ENCODE data around the gene THBS1. TPM values are rescaled to one million over a fixed set of nuclear protein-coding genes. Genes with fewer than 3 reads are reported as not detected.
A peak's percentile ranks its signal among the peaks of the same experiment; 100 is the strongest.

The THBS1 gene
- polyA plus RNA-seq, 6 donors from 2014 or later, result 0.31 to 2.3 (median 0.88) TPM; not detected in 1

DNA sequence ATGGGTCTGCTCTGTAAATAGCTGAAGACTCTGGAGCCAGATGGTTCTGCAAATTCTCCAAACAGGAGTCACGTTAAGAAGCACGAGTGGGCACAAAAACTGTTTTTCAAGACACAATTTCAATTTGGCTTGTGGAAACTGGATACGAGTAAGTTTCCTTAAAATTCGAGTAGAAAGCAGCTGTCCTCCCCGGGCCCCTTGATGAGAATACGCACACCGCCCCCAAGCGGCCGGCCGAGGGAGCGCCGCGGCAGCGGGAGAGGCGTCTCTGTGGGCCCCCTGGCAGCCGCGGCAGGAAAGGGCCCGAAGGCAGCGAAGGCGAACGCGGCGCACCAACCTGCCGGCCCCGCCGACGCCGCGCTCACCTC lies 778 bp upstream of the THBS1 start:
- H3K36me3 Mint-ChIP-seq, result no peaks in the 10 kb centered on the region
- H3K27me3 Mint-ChIP-seq, result peaks cover 54 to 77% (median 63%) of the 10 kb centered on the region in 3 donors
- ATAC-seq (ENCODE audit: low read depth in 2 of 2), result peak in 1 of 2 donors; percentile 21
- peak overlapping the region in 6 of 8 donors; percentile 1 to 74 (median 52) for H3K4me3 Mint-ChIP-seq
- DNase-seq, result peak; percentile 19
- H3K27ac Mint-ChIP-seq, result no peak overlapping the region
- H3K9me3 Mint-ChIP-seq, result no peaks in the 10 kb centered on the region
- H3K4me1 Mint-ChIP-seq, result peaks cover 11 to 15% (median 15%) of the 10 kb centered on the region in 3 donors

DNA sequence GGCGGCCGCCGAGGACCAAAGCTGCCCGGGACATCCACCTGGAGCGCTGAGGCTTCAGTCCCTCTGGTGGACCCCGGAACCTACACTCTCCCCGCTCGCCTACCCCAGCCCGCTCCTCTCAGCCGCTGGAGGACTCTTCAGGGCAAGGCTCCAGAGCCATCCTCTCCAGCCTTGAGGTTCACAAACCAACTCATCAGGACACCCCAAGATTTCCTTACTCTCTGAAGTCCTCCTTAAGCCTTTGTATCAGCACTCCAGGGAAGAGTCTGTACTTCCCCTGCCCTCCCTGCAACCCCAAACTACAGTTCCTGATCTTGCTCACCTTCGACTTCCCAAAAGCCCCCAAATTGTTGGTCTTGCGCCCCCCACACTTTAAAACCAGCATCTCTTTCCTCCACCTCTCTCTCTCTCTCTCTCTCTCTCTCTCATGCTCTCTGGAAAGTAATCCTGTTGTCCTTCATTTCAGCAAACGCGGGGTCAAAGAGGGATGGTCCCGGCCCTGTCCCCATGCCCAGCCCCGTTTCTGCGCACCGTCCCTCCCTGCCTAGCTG lies 438 bp downstream of the THBS1 start:
- no peak for ATAC-seq (ENCODE audit: low read depth in 2 of 2)
- H3K27ac Mint-ChIP-seq, result no peak overlapping the region
- H3K4me1 Mint-ChIP-seq, result peaks cover 11 to 15% (median 15%) of the 10 kb centered on the region in 3 donors
- H3K27me3 Mint-ChIP-seq, result peaks cover 46 to 65% (median 63%) of the 10 kb centered on the region in 3 donors
- no peak for DNase-seq
- H3K4me3 Mint-ChIP-seq, result peak overlapping the region in 4 of 8 donors; percentile 21 to 73 (median 50)
- H3K9me3 Mint-ChIP-seq, result no peaks in the 10 kb centered on the region
- no peaks in the 10 kb centered on the region for H3K36me3 Mint-ChIP-seq

DNA sequence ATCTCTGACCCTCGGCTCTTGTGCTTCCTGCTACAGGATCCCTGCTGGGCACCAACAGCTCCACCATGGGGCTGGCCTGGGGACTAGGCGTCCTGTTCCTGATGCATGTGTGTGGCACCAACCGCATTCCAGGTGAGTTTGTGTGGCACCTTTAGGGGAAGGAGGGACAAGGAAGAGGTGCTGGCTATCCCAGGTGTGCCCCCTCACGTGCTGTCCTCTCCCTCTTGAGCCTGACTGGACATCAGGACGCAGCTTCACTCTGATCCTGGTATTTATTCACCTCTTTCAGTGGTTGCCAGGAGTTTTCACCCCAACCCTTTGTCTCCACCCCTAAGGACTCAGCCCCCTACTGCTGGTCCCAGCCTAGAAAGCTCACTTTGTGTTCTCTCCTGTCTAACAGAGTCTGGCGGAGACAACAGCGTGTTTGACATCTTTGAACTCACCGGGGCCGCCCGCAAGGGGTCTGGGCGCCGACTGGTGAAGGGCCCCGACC lies 960 bp downstream of the THBS1 start:
- no peak overlapping the region for H3K27ac Mint-ChIP-seq

DNA sequence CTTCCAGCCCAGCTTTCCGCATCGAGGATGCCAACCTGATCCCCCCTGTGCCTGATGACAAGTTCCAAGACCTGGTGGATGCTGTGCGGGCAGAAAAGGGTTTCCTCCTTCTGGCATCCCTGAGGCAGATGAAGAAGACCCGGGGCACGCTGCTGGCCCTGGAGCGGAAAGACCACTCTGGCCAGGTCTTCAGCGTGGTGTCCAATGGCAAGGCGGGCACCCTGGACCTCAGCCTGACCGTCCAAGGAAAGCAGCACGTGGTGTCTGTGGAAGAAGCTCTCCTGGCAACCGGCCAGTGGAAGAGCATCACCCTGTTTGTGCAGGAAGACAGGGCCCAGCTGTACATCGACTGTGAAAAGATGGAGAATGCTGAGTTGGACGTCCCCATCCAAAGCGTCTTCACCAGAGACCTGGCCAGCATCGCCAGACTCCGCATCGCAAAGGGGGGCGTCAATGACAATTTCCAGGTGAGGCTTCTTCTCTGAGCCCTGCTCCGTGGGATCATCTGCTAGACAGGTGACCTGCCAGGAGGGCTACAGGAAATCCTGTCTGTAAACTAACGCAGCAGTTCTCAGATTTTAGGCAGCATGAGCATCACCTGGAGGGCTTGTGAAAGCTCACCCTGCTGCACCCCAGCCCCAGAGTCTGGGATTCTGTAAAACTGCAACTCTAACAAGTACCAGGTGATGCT lies 1.6 kb downstream of the THBS1 start:
- H3K4me1 Mint-ChIP-seq, result peaks cover 11 to 15% (median 15%) of the 10 kb centered on the region in 3 donors
- no peak for DNase-seq
- H3K27me3 Mint-ChIP-seq, result peaks cover 37 to 60% (median 54%) of the 10 kb centered on the region in 3 donors
- H3K27ac Mint-ChIP-seq, result no peak overlapping the region
- no peak for ATAC-seq (ENCODE audit: low read depth in 2 of 2)
- no peaks in the 10 kb centered on the region for H3K36me3 Mint-ChIP-seq
- peak overlapping the region in 1 of 8 donors; percentile 44 for H3K4me3 Mint-ChIP-seq
- H3K9me3 Mint-ChIP-seq, result no peaks in the 10 kb centered on the region

More for the DNA sequence above, 960 bp downstream of the THBS1 start:
- H3K36me3 Mint-ChIP-seq, result no peaks in the 10 kb centered on the region
- H3K4me3 Mint-ChIP-seq, result peak overlapping the region in 2 of 8 donors; percentile 46 to 73
- DNase-seq (no peak), ATAC-seq (ENCODE audit: low read depth in 2 of 2) (no peak)
- peaks cover 11 to 15% (median 15%) of the 10 kb centered on the region in 3 donors for H3K4me1 Mint-ChIP-seq
- no peaks in the 10 kb centered on the region for H3K9me3 Mint-ChIP-seq
- H3K27me3 Mint-ChIP-seq, result peaks cover 41 to 60% (median 60%) of the 10 kb centered on the region in 3 donors

DNA sequence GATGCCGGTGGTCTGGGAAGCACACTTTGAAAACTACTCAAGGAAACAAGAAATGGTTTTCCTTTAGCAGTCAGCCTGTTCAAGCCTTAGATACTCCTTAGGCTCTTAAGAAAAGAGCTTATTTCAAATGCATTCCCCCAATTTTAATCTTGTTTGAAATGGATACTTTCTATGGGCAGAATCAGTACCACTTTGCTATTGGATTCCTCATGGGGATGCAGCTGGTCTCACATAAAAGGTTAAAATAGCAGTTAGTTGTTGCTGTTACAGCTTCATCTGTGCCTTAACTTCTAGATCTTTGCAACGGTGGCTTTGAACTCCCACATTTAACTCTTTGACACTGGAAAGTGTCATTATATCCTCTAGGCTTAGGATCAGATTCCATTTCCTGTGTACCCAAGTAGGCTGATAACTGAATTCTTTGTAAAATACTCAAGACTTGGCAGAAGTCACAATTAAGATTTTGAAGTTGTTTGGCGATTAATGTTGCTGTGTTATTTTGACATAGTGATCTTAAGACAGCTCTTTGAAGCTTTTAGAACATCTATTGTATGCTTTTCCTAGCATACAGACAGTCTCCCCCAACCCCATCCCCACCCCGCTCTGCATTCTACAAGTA lies 2.2 kb downstream of the THBS1 start:
- Mint-ChIP-seq H3K9me3 (no peaks in the 10 kb centered on the region), H3K36me3 (no peaks in the 10 kb centered on the region), H3K4me3 (peak overlapping the region in 1 of 8 donors; percentile 22), H3K27ac (no peak overlapping the region), H3K27me3 (peaks cover 37 to 60% (median 51%) of the 10 kb centered on the region in 3 donors), H3K4me1 (peaks cover 11 to 15% (median 15%) of the 10 kb centered on the region in 3 donors)
- DNase-seq (no peak), ATAC-seq (ENCODE audit: low read depth in 2 of 2) (no peak)

DNA sequence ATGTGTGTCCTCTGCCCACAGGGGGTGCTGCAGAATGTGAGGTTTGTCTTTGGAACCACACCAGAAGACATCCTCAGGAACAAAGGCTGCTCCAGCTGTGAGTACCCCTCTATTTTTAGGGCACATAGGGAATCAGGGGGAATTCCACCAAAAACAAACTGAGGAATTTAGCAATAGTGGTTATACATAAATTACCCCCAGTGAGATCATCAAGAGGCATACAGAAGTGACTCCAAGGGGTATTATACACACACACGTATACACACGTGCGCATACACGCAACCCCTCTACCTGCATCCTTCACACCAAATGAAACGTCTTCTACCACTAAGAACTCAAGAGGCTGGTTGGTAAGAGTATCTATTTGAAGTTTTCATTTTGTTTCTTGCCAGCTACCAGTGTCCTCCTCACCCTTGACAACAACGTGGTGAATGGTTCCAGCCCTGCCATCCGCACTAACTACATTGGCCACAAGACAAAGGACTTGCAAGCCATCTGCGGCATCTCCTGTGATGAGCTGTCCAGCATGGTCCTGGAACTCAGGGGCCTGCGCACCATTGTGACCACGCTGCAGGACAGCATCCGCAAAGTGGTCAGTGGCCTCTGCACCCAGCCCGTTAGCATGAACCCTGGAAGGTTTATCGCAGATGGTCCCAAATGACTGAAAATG lies 2.9 kb downstream of the THBS1 start:
- ATAC-seq (ENCODE audit: low read depth in 2 of 2), result no peak
- peak overlapping the region in 1 of 8 donors; percentile 22 for H3K4me3 Mint-ChIP-seq
- no peak overlapping the region for H3K27ac Mint-ChIP-seq
- no peaks in the 10 kb centered on the region for H3K9me3 Mint-ChIP-seq
- H3K27me3 Mint-ChIP-seq, result peaks cover 30 to 56% (median 44%) of the 10 kb centered on the region in 3 donors
- H3K4me1 Mint-ChIP-seq, result peaks cover 11 to 15% (median 15%) of the 10 kb centered on the region in 3 donors
- no peak for DNase-seq
- no peaks in the 10 kb centered on the region for H3K36me3 Mint-ChIP-seq

DNA sequence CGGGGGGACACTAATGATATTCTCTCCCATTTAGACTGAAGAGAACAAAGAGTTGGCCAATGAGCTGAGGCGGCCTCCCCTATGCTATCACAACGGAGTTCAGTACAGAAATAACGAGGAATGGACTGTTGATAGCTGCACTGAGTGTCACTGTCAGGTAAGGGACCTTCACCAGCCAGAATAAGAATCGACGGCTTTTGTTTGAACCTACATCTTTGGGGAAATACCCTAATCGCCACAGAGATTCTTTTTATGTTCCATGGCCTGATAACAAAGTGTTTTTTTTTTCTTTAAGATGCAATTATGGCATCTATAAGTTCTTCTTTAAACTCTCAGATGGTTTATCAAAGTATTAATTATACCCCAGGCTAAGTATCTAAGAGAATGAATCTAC lies 3.4 kb downstream of the THBS1 start:
- Mint-ChIP-seq H3K27ac (no peak overlapping the region), H3K4me3 (no peak overlapping the region), H3K36me3 (no peaks in the 10 kb centered on the region), H3K9me3 (no peaks in the 10 kb centered on the region), H3K4me1 (peaks cover 11 to 15% (median 15%) of the 10 kb centered on the region in 3 donors), H3K27me3 (peaks cover 25 to 50% (median 39%) of the 10 kb centered on the region in 3 donors)
- ATAC-seq (ENCODE audit: low read depth in 2 of 2) (no peak), DNase-seq (no peak)

DNA sequence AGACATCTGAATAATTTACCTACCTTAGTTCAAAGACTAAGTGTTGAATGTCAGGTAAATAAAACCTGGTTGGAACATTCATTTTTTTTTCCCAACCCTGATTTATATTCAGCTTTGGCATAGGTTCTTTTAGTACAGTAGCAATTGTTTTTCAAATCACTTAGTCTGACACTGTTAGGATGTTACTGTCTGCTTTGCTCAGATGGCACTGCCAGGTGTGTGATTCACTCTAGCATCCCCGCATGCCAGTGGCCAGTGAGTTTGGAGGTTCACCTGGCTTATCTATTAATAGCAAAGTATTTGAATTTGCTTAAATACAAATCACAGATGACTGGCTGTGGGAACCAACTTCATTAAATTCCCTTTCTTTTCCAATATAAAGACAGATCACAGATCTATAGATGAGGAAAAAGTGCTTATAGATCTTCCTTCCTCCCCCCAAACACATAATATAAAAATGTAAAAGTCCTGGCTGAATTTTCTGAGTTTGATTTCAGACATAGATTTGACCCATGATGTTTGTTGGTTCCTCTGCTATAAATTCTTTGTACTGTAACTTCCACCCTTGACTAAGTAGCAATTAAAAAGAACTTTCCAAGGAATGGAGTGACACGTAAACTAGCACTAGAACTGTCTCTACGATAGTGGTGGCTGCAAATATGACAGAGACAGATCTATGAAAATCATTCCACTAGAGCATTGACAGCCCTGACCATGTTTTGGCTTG lies 3.9 kb downstream of the THBS1 start:
- DNase-seq, result no peak
- no peak overlapping the region for H3K27ac Mint-ChIP-seq
- ATAC-seq (ENCODE audit: low read depth in 2 of 2), result no peak
- H3K27me3 Mint-ChIP-seq, result peaks cover 20 to 45% (median 33%) of the 10 kb centered on the region in 3 donors
- no peaks in the 10 kb centered on the region for H3K9me3 Mint-ChIP-seq
- peaks cover 9 to 12% (median 10%) of the 10 kb centered on the region in 3 donors for H3K4me1 Mint-ChIP-seq
- no peaks in the 10 kb centered on the region for H3K36me3 Mint-ChIP-seq
- H3K4me3 Mint-ChIP-seq, result no peak overlapping the region

DNA sequence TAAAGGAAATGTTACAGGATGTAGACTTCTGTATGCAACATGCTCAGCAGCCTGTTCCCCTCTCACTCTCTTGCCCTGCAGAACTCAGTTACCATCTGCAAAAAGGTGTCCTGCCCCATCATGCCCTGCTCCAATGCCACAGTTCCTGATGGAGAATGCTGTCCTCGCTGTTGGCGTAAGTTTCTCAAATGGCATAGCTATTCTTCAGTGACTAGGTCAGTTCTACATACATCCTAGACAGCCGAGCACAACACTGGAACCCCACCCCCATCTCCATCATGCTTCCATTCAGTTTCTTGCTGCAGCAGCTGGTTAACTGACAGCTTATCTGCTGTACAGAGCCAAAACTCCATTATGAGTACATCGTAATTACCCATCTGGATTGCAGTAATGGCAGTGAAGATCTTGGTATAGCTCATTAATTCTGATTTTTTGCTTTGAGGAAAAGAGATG lies 4.5 kb downstream of the THBS1 start:
- no peak overlapping the region for H3K4me3 Mint-ChIP-seq
- H3K4me1 Mint-ChIP-seq, result peaks cover 6 to 9% (median 8%) of the 10 kb centered on the region in 3 donors
- DNase-seq (no peak), ATAC-seq (ENCODE audit: low read depth in 2 of 2) (no peak)
- H3K27ac Mint-ChIP-seq, result peak overlapping the region in 1 of 6 donors; percentile 45
- no peaks in the 10 kb centered on the region for H3K9me3 Mint-ChIP-seq
- H3K36me3 Mint-ChIP-seq, result no peaks in the 10 kb centered on the region
- H3K27me3 Mint-ChIP-seq, result peaks cover 17 to 41% (median 29%) of the 10 kb centered on the region in 3 donors

DNA sequence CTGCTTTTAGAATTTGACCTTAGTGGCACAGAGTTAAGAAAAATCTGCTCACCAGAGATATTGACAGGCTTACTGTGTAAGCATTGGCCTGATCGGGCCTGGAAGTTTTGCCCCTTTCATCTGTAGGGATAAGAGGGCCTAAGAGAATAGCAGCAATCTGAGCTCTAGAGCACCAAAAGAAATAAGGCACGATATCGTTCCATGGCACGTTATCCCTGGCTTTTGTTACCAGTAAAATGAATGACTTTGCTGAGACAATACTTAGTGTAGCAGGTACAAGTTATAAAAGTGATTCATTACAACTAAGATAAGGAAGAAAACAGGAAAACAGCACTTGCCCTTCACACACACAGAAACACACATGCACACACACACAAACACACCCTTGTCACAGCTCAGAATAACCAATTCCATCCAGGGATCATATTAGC lies 5.0 kb downstream of the THBS1 start:
- Mint-ChIP-seq H3K4me1 (peaks cover 6 to 9% (median 8%) of the 10 kb centered on the region in 3 donors), H3K27ac (no peak overlapping the region), H3K27me3 (peaks cover 17 to 41% (median 29%) of the 10 kb centered on the region in 3 donors), H3K4me3 (no peak overlapping the region), H3K9me3 (no peaks in the 10 kb centered on the region), H3K36me3 (no peaks in the 10 kb centered on the region)
- ATAC-seq (ENCODE audit: low read depth in 2 of 2), result no peak
- no peak for DNase-seq

DNA sequence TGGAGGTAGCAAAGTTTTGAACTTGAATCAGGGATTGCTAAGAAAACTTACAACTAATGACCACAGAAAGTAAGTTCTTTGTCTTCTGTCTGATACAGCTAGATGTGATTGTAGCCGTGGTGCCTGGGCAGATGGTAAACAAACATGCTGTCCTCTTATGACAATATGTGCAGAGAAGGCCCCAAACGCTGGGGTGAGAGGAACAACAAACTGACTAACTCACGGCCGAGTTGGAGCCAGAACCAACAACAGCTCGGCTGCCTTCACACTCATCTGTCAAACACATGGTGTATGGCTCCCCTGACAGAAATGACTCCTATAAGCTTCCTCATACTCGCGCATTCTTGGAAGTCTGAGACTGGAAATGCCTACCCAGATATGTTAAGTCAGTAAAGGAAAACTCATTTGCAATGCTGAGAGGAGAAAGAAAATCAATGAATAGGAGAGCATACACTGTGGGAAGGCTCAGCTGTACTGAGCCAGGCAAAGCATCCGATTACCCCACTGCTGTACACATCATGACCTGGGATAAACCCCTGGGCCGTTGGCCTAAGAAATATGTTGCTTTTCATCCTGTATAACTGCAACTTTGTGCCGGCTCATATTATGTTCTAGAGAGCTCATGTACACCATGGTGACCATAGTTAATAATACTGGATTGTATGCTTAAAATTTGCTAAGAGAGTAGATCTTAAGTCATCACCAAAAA lies 5.7 kb downstream of the THBS1 start:
- Mint-ChIP-seq H3K27me3 (peaks cover 17 to 35% (median 23%) of the 10 kb centered on the region in 3 donors), H3K27ac (no peak overlapping the region), H3K4me1 (peaks cover 2 to 4% (median 2%) of the 10 kb centered on the region in 3 donors), H3K9me3 (no peaks in the 10 kb centered on the region), H3K36me3 (no peaks in the 10 kb centered on the region), H3K4me3 (no peak overlapping the region)
- DNase-seq, result no peak
- no peak for ATAC-seq (ENCODE audit: low read depth in 2 of 2)

DNA sequence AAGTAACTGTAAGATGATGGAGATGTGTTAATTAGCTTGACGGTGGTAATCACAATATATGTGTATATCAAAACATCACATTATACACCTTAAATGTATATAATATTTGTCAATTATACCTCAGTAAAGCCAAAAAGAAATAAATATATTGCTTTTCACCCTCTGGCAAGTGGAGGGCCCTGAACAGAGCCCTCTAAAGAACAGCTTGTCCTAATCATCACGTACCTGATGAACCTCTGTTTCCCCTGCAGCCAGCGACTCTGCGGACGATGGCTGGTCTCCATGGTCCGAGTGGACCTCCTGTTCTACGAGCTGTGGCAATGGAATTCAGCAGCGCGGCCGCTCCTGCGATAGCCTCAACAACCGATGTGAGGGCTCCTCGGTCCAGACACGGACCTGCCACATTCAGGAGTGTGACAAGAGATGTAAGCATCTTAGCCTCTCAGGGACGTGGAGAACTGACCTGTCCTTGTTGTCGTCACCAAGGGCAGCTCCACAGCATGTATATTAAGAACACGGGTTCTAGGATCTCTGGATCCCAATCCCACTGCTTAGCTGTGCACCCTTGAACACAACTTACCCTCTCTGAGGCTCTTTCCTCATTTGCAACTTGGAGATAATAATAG lies 6.3 kb downstream of the THBS1 start:
- DNase-seq, result no peak
- H3K27ac Mint-ChIP-seq, result no peak overlapping the region
- H3K4me1 Mint-ChIP-seq, result no peaks in the 10 kb centered on the region
- H3K9me3 Mint-ChIP-seq, result no peaks in the 10 kb centered on the region
- no peak for ATAC-seq (ENCODE audit: low read depth in 2 of 2)
- peaks cover 16 to 28% (median 17%) of the 10 kb centered on the region in 3 donors for H3K27me3 Mint-ChIP-seq
- H3K36me3 Mint-ChIP-seq, result no peaks in the 10 kb centered on the region
- peak overlapping the region in 1 of 8 donors; percentile 78 for H3K4me3 Mint-ChIP-seq

Data from naive B cell (primary cell).